OCI-LY3 (cell line): ENCODE results near the gene TRAF4.

ENCODE experiments used
- EZH2phosphoT487 ChIP-seq: fragments of 200-600 bp; shearing (Covaris generic); IDR thresholded peaks from 2 replicates; pipeline ENCODE4 v1.6.1; 2018; ENCODE audit warnings: antibody characterized with exemption, mixed run types, low read depth
- TF ChIP-seq, protein P1 (sequence below): fragments of 200-600, 300-600 bp; sonication (generic); IDR thresholded peaks from 2 replicates; pipeline ENCODE4 v1.5.1; 2014; ENCODE audit warnings: antibody characterized with exemption, low read length, low read depth

GRCh38 chr17:28700278-28700677 is 43.5 kb upstream of the TRAF4 start:
- TF ChIP-seq, protein P1, sequence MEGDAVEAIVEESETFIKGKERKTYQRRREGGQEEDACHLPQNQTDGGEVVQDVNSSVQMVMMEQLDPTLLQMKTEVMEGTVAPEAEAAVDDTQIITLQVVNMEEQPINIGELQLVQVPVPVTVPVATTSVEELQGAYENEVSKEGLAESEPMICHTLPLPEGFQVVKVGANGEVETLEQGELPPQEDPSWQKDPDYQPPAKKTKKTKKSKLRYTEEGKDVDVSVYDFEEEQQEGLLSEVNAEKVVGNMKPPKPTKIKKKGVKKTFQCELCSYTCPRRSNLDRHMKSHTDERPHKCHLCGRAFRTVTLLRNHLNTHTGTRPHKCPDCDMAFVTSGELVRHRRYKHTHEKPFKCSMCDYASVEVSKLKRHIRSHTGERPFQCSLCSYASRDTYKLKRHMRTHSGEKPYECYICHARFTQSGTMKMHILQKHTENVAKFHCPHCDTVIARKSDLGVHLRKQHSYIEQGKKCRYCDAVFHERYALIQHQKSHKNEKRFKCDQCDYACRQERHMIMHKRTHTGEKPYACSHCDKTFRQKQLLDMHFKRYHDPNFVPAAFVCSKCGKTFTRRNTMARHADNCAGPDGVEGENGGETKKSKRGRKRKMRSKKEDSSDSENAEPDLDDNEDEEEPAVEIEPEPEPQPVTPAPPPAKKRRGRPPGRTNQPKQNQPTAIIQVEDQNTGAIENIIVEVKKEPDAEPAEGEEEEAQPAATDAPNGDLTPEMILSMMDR, result no peak
- no peak for TF ChIP-seq EZH2phosphoT487
